Smooth muscle cell (in vitro differentiated cells): Measurements from ENCODE around the gene SLC24A1. TPM values are rescaled to one million over a fixed set of nuclear protein-coding genes. Genes with fewer than 3 reads are reported as not detected.

Experiments
- DNase-seq: peaks from one replicate; lab custom pipeline; 2025; ENCODE audit not compliant: unreplicated experiment; lab: John Stamatoyannopoulos, UW
- H2AFZ ChIP-seq: fragments of 200-600 bp; sonication (generic); 2 replicates; pipeline ENCODE4 v1.6.0; 2016; ENCODE audit warnings: antibody characterized with exemption, low read depth, mild to moderate bottlenecking
- H3F3A ChIP-seq: fragments of 200-600 bp; sonication (generic); 2 replicates; pipeline ENCODE4 v1.6.0; 2017; ENCODE audit warnings: antibody characterized with exemption, low read depth
- H3K27ac ChIP-seq: fragments of 200-600 bp; sonication (generic); 2 replicates; pipeline ENCODE4 v1.5.1; 2016; ENCODE audit warnings: low read depth, mild to moderate bottlenecking
- H3K27me3 ChIP-seq: fragments of 200-600 bp; sonication (generic); 2 replicates; pipeline ENCODE4 v1.6.1; 2016; ENCODE audit warnings: low read depth, mild to moderate bottlenecking
- H3K36me3 ChIP-seq: fragments of 200-600 bp; sonication (generic); 2 replicates; pipeline ENCODE4 v1.5.1; 2016; ENCODE audit warnings: low read depth
- H3K4me1 ChIP-seq: fragments of 200-600 bp; sonication (generic); 2 replicates; pipeline ENCODE4 v1.5.1; 2016; ENCODE audit warnings: low read depth
- H3K4me2 ChIP-seq: fragments of 200-600 bp; sonication (generic); 2 replicates; pipeline ENCODE4 v1.6.0; 2016; ENCODE audit warnings: mild to moderate bottlenecking
- H3K4me3 ChIP-seq: fragments of 200-600 bp; sonication (generic); 2 replicates; pipeline ENCODE4 v1.5.1; 2016; ENCODE audit warnings: mild to moderate bottlenecking
- H3K79me2 ChIP-seq: fragments of 200-600 bp; sonication (generic); 2 replicates; pipeline ENCODE4 v1.6.0; 2016; ENCODE audit warnings: low read depth, mild to moderate bottlenecking
- H3K9ac ChIP-seq: fragments of 200-600 bp; sonication (generic); 2 replicates; pipeline ENCODE4 v1.6.0; 2016; ENCODE audit warnings: low read depth
- H3K9me3 ChIP-seq: fragments of 200-600 bp; sonication (generic); replicated peaks from 2 replicates; pipeline ENCODE4 v1.5.1; 2016; ENCODE audit warnings: low read depth
- H4K20me1 ChIP-seq: fragments of 200-600 bp; sonication (generic); 2 replicates; pipeline ENCODE4 v1.6.0; 2016; ENCODE audit warnings: low read depth
- CTCF ChIP-seq: fragments of 200-600 bp; sonication (generic); IDR thresholded peaks from 2 replicates; pipeline ENCODE4 v1.5.1; 2017; ENCODE audit warnings: borderline replicate concordance, mild to moderate bottlenecking, antibody characterized with exemption; ENCODE audit not compliant: insufficient read depth, poor library complexity, severe bottlenecking
- WGBS: methylation state at CpG from one replicate; pipeline ENCODE4 v1.1.7; 2016; ENCODE audit warnings: low lambda C conversion rate; 5-methylcytosine and 5-hydroxymethylcytosine counted together
- polyA plus RNA-seq: library from polyadenylated mRNA; unstranded; fragments of >200 nt; fragmentation: Nextera tagmentation; extraction: Ambion mirVana; gene quantifications from 2 replicates; pipeline ENCODE4 v1.2.1, GENCODE V29; 2016
- total RNA-seq: library from RNA; depleted of rRNA; stranded (reverse); fragments of >200 nt; gene quantifications from 2 replicates; pipeline ENCODE4 v1.2.3, GENCODE V29; 2014

SLC24A1 gene
- total and polyA plus RNA-seq, 2 experiments from 2014 or later, result 1.3 to 2.8 TPM

- no peak for TF ChIP-seq CTCF
- Histone ChIP-seq H3K36me3 (no peaks in the 10 kb centered on the region), H3K9me3 (no peaks in the 10 kb centered on the region), H3K27ac (no peak overlapping the region), H3K4me2 (no peak overlapping the region), H2AFZ (no peak overlapping the region), H3K4me1 (no peaks in the 10 kb centered on the region), H3F3A (no peaks in the 10 kb centered on the region), H3K27me3 (no peaks in the 10 kb centered on the region), H3K9ac (no peak overlapping the region), H3K4me3 (no peak overlapping the region), H3K79me2 (no peaks in the 10 kb centered on the region), H4K20me1 (no peaks in the 10 kb centered on the region)
- DNase-seq, result no peak
- WGBS, result 94% methylated on average over 1 of the region's 1 CpG
These were observed 33.3 kb downstream of the SLC24A1 start for GRCh38 chr15:65655026-65655425.

- Histone ChIP-seq H3K79me2 (no peaks in the 10 kb centered on the region), H3F3A (no peaks in the 10 kb centered on the region), H3K9ac (no peak overlapping the region), H3K4me2 (no peak overlapping the region), H3K27me3 (no peaks in the 10 kb centered on the region), H3K4me1 (no peaks in the 10 kb centered on the region), H3K27ac (no peak overlapping the region), H3K4me3 (no peak overlapping the region), H3K36me3 (no peaks in the 10 kb centered on the region), H4K20me1 (no peaks in the 10 kb centered on the region), H2AFZ (no peak overlapping the region), H3K9me3 (no peaks in the 10 kb centered on the region)
- no peak for TF ChIP-seq CTCF
- WGBS, result 95% methylated on average over 4 of the region's 4 CpGs
- DNase-seq, result no peak
These were observed 33.7 kb downstream of the SLC24A1 start for GRCh38 chr15:65655457-65655856.

DNA sequence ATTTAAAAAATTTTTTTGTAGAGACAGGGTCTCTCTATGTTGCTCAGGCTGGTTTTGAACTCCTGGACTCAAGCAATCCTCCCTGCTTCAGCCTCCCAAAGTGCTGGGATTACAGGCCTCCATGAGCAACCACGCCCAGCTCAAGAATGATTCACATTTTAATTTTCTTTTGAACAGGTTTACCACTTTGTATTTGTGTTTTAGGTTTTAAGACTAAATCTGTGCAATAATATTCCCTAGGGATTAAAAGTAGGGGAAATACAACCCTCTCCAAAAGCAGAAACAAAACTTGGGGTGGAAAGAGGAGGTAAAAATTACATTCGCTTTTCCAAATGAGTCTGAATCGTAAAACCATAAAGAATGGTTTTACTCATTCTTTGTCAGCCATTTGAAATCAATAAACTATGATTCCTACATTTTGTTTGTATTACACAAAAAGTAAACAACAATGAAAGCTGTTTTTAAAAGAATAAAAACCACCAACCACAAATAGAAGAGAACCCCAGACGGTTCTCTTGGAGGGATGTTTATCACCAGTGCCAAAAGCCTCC, 37.8 kb downstream of the SLC24A1 start:
- no peaks in the 10 kb centered on the region for H3K4me1 ChIP-seq
- no peak for TF ChIP-seq CTCF
- H3K27me3 ChIP-seq, result no peaks in the 10 kb centered on the region
- H3K9me3 ChIP-seq, result no peaks in the 10 kb centered on the region
- no peaks in the 10 kb centered on the region for H3F3A ChIP-seq
- no peak overlapping the region for H3K4me3 ChIP-seq
- H2AFZ ChIP-seq, result no peak overlapping the region
- DNase-seq, result no peak
- H3K27ac ChIP-seq, result no peak overlapping the region
- 95% methylated on average over 4 of the region's 4 CpGs for WGBS
- H4K20me1 ChIP-seq, result no peaks in the 10 kb centered on the region
- H3K79me2 ChIP-seq, result no peaks in the 10 kb centered on the region
- no peak overlapping the region for H3K4me2 ChIP-seq
- H3K9ac ChIP-seq, result no peak overlapping the region
- H3K36me3 ChIP-seq, result no peaks in the 10 kb centered on the region

GRCh38 chr15:65660927-65661326, 39.2 kb downstream of the SLC24A1 start:
- DNase-seq, result no peak
- H3K27ac ChIP-seq, result no peak overlapping the region
- no peak overlapping the region for H2AFZ ChIP-seq
- H3K79me2 ChIP-seq, result no peaks in the 10 kb centered on the region
- TF ChIP-seq CTCF, result no peak
- WGBS, result 79% methylated on average over 2 of the region's 2 CpGs
- H3K4me1 ChIP-seq, result no peaks in the 10 kb centered on the region
- no peak overlapping the region for H3K4me3 ChIP-seq
- no peak overlapping the region for H3K4me2 ChIP-seq
- H3F3A ChIP-seq, result no peaks in the 10 kb centered on the region
- no peaks in the 10 kb centered on the region for H3K9me3 ChIP-seq
- no peak overlapping the region for H3K9ac ChIP-seq
- no peaks in the 10 kb centered on the region for H3K27me3 ChIP-seq
- no peaks in the 10 kb centered on the region for H4K20me1 ChIP-seq
- no peaks in the 10 kb centered on the region for H3K36me3 ChIP-seq
